Measurements from ENCODE around the gene HNRNPA3.

The HNRNPA3 gene

GRCh38 chr2:177270531-177270930 lies 57.9 kb downstream of the HNRNPA3 start:
- in situ Hi-C loops (cut with MboI; ENCODE audit: low sequenced_read_pairs): no loop called here

GRCh38 chr2:177271981-177272666 lies 59.5 kb downstream of the HNRNPA3 start:
- in situ Hi-C loops (cut with MboI; ENCODE audit: low sequenced_read_pairs): no loop called here

- in situ Hi-C loops (cut with MboI; ENCODE audit: low sequenced_read_pairs): no loop called here
Measured at GRCh38 chr2:177272765-177273164, 60.2 kb downstream of the HNRNPA3 start.

- in situ Hi-C loops (cut with MboI; ENCODE audit: low sequenced_read_pairs): no loop called here
Measured at GRCh38 chr2:177273408-177273807, 60.8 kb downstream of the HNRNPA3 start.

Measured in HL-60/S4 treated with phorbol 12-myristate 13-acetate at 8.2 ng/mL for 4 days and 3 days (cell line).